Loucy (cell line): ENCODE measurements around the gene CDCP2.

ENCODE experiments used
- H2AFZ ChIP-seq: fragments of 200-600 bp; sonication (generic); 2 replicates; pipeline ENCODE4 v1.6.0; 2016; ENCODE audit warnings: antibody characterized with exemption, mild to moderate bottlenecking, low read length, moderate library complexity
- H3F3A ChIP-seq: fragments of 200-600 bp; 2 replicates; pipeline ENCODE4 v1.6.0; 2016; ENCODE audit warnings: antibody characterized with exemption, low read depth, mild to moderate bottlenecking
- H3K27me3 ChIP-seq: fragments of 200-600 bp; sonication (generic); 2 replicates; pipeline ENCODE4 v1.6.1; 2014; ENCODE audit warnings: low read length, mild to moderate bottlenecking; ENCODE audit not compliant: insufficient read depth, poor library complexity, severe bottlenecking
- H3K36me3 ChIP-seq: fragments of 200-600 bp; sonication (generic); 2 replicates; pipeline ENCODE4 v1.6.1; 2016; ENCODE audit warnings: low read length; ENCODE audit not compliant: insufficient read depth
- H3K4me1 ChIP-seq: fragments of 200-600 bp; sonication (generic); 2 replicates; pipeline ENCODE4 v1.5.1; 2014; ENCODE audit warnings: low read length, mild to moderate bottlenecking; ENCODE audit not compliant: insufficient read depth, poor library complexity, severe bottlenecking
- H3K4me2 ChIP-seq: fragments of 200-600 bp; sonication (generic); 2 replicates; pipeline ENCODE4 v1.6.0; 2014; ENCODE audit warnings: antibody characterized with exemption, low read length, low read depth, mild to moderate bottlenecking; ENCODE audit not compliant: poor library complexity, severe bottlenecking
- H3K4me3 ChIP-seq: fragments of 200-600 bp; sonication (generic); 2 replicates; pipeline ENCODE4 v1.5.1; 2014; ENCODE audit warnings: low read length, mild to moderate bottlenecking, mixed read lengths; ENCODE audit not compliant: poor library complexity, severe bottlenecking
- H3K79me2 ChIP-seq: fragments of 200-600 bp; sonication (generic); 2 replicates; pipeline ENCODE4 v1.6.1; 2014; ENCODE audit warnings: low read length; ENCODE audit not compliant: insufficient read depth
- H3K9ac ChIP-seq: fragments of 200-600 bp; sonication (generic); 2 replicates; pipeline ENCODE4 v1.6.0; 2014; ENCODE audit warnings: mild to moderate bottlenecking, low read depth, low read length, moderate library complexity; ENCODE audit not compliant: poor library complexity, severe bottlenecking
- H3K9me2 ChIP-seq: fragments of 200-600 bp; sonication (generic); replicated peaks from 2 replicates; pipeline ENCODE4 v1.6.1; 2016; ENCODE audit warnings: low read depth, low read length, mixed read lengths
- H3K9me3 ChIP-seq: fragments of 200-600 bp; sonication (generic); 2 replicates; pipeline ENCODE4 v1.6.1; 2014; ENCODE audit warnings: mild to moderate bottlenecking, antibody characterized with exemption, low read length, low read depth; ENCODE audit not compliant: insufficient read depth
- H4K20me1 ChIP-seq: fragments of 200-600 bp; sonication (generic); 2 replicates; pipeline ENCODE4 v1.6.0; 2014; ENCODE audit warnings: antibody characterized with exemption, low read length, mild to moderate bottlenecking; ENCODE audit not compliant: insufficient read depth, poor library complexity, severe bottlenecking
- CTCF ChIP-seq: fragments of 200-600 bp; sonication (generic); conservative IDR thresholded peaks from 2 replicates; pipeline ENCODE4 v1.5.1; 2014; ENCODE audit warnings: mild to moderate bottlenecking, antibody characterized with exemption, low read length
- EZH2phosphoT487 ChIP-seq: fragments of 200-600 bp; IDR thresholded peaks from 2 replicates; pipeline ENCODE4 v1.6.1; 2018; ENCODE audit warnings: antibody characterized with exemption, mild to moderate bottlenecking, moderate library complexity, borderline replicate concordance

CDCP2 gene

GRCh38 chr1:54199151-54199764 lies 46.5 kb upstream of the CDCP2 start:
- H3K9me2 ChIP-seq = no peaks in the 10 kb centered on the region
- H3K79me2 ChIP-seq = peaks cover 44% of the 10 kb centered on the region
- no peaks in the 10 kb centered on the region for H3K9me3 ChIP-seq
- peak overlapping the region; percentile 91 for H3K9ac ChIP-seq
- peak overlapping the region; percentile 86 for H3K4me3 ChIP-seq
- peaks cover 32% of the 10 kb centered on the region for H3K4me1 ChIP-seq
- peak overlapping the region; percentile 80; the same call in 1 of the 2 replicates for H2AFZ ChIP-seq
- no peaks in the 10 kb centered on the region for H3K36me3 ChIP-seq
- H3F3A ChIP-seq = no peaks in the 10 kb centered on the region
- peaks cover 17% of the 10 kb centered on the region for H4K20me1 ChIP-seq
- no peak for TF ChIP-seq CTCF
- TF ChIP-seq EZH2phosphoT487 = no peak
- peak overlapping the region; percentile 90 for H3K4me2 ChIP-seq
- no peaks in the 10 kb centered on the region for H3K27me3 ChIP-seq

- Histone ChIP-seq H3K4me1 (no peaks in the 10 kb centered on the region), H3K4me3 (no peak overlapping the region), H3K9me3 (no peaks in the 10 kb centered on the region), H3K79me2 (no peaks in the 10 kb centered on the region), H3K9ac (no peak overlapping the region), H2AFZ (no peak overlapping the region), H3K27me3 (no peaks in the 10 kb centered on the region), H3K36me3 (no peaks in the 10 kb centered on the region), H3K9me2 (no peaks in the 10 kb centered on the region), H3F3A (no peaks in the 10 kb centered on the region), H4K20me1 (no peaks in the 10 kb centered on the region), H3K4me2 (no peak overlapping the region)
- TF ChIP-seq EZH2phosphoT487 = no peak
- no peak for TF ChIP-seq CTCF
These were observed 40.7 kb upstream of the CDCP2 start for GRCh38 chr1:54193453-54193852.

GRCh38 chr1:54191525-54191924 lies 38.7 kb upstream of the CDCP2 start:
- H4K20me1 ChIP-seq = no peaks in the 10 kb centered on the region
- H3K4me1 ChIP-seq = no peaks in the 10 kb centered on the region
- no peak overlapping the region for H2AFZ ChIP-seq
- no peaks in the 10 kb centered on the region for H3K27me3 ChIP-seq
- H3K4me3 ChIP-seq = no peak overlapping the region
- no peak overlapping the region for H3K4me2 ChIP-seq
- H3K9me3 ChIP-seq = no peaks in the 10 kb centered on the region
- no peaks in the 10 kb centered on the region for H3K79me2 ChIP-seq
- H3K9me2 ChIP-seq = no peaks in the 10 kb centered on the region
- no peaks in the 10 kb centered on the region for H3K36me3 ChIP-seq
- TF ChIP-seq CTCF (no peak), EZH2phosphoT487 (no peak)
- no peak overlapping the region for H3K9ac ChIP-seq
- no peaks in the 10 kb centered on the region for H3F3A ChIP-seq
